WTC11 (cell line): ENCODE results near the gene NCBP3. TPM values are rescaled to one million over a fixed set of nuclear protein-coding genes. Genes with fewer than 3 reads are reported as not detected.

ENCODE experiments used
- ATAC-seq: fragments of 200-7000 bp; cut with Tn5 transposase; 2 replicates; pipeline ENCODE4 v1.10.0; 2021; ENCODE audit warnings: mild to moderate bottlenecking, moderate library complexity
- CTCF ChIA-PET: fragments of 300-600 bp; sonication (Branson Sonifier 250); formaldehyde crosslinking; loops from one replicate; lab custom pipeline; 2021; ENCODE audit warnings: antibody characterized with exemption; lab: Charles Lee
- POLR2A ChIA-PET: fragments of 350-600 bp; sonication (Branson Sonifier 250); formaldehyde crosslinking; loops from one replicate; lab custom pipeline; 2021; ENCODE audit warnings: antibody characterized with exemption; lab: Charles Lee
- DNase-seq: peaks from one replicate; pipeline ENCODE4 v3.0.0; 2021; ENCODE audit warnings: low spot score
- H3K27ac Mint-ChIP-seq: 2 replicates; pipeline ENCODE4 v1.8.0; 2021; ENCODE audit warnings: mixed read lengths
- H3K27me3 Mint-ChIP-seq: 2 replicates; pipeline ENCODE4 v1.8.0; 2021; ENCODE audit warnings: low read depth, mild to moderate bottlenecking, moderate library complexity, mixed read lengths
- H3K36me3 Mint-ChIP-seq: 2 replicates; pipeline ENCODE4 v1.8.0; 2021; ENCODE audit warnings: mixed read lengths
- H3K4me1 Mint-ChIP-seq: 2 replicates; pipeline ENCODE4 v1.8.0; 2022; ENCODE audit warnings: mixed read lengths
- H3K4me3 Mint-ChIP-seq: 2 replicates; pipeline ENCODE4 v1.8.0; 2021; ENCODE audit warnings: mild to moderate bottlenecking, moderate library complexity, mixed read lengths
- H3K9me3 Mint-ChIP-seq: 2 replicates; pipeline ENCODE4 v1.8.0; 2021; ENCODE audit warnings: mixed read lengths
- ATF1 ChIP-seq: sonication (generic); formaldehyde crosslinking; IDR thresholded peaks from 2 replicates; pipeline ENCODE4 v1.8.1; 2023; ENCODE audit warnings: mild to moderate bottlenecking, moderate library complexity, missing genetic modification reagents
- MXD4 ChIP-seq: fragments of 250-450 bp; sonication (Bioruptor Pico); IDR thresholded peaks from 2 replicates; pipeline ENCODE4 v1.8.0; 2021; ENCODE audit warnings: mild to moderate bottlenecking, moderate library complexity, borderline replicate concordance
- NFATC4 ChIP-seq: fragments of 250-450 bp; sonication (Bioruptor Pico); IDR thresholded peaks from 2 replicates; pipeline ENCODE4 v1.9.0; 2021; ENCODE audit warnings: mild to moderate bottlenecking
- NFYB ChIP-seq: sonication (generic); formaldehyde crosslinking; conservative IDR thresholded peaks from 2 replicates; pipeline ENCODE4 v1.8.0; 2022; ENCODE audit warnings: low read depth, missing genetic modification reagents
- NR3C1 ChIP-seq: sonication (generic); formaldehyde crosslinking; conservative IDR thresholded peaks from 2 replicates; pipeline ENCODE4 v1.8.1; 2023; ENCODE audit warnings: low read depth, mild to moderate bottlenecking, missing genetic modification reagents
- TP53 ChIP-seq: sonication (generic); formaldehyde crosslinking; IDR thresholded peaks from 2 replicates; pipeline ENCODE4 v1.8.1; 2023; ENCODE audit warnings: mild to moderate bottlenecking, missing genetic modification reagents
- ZNF121 ChIP-seq: sonication (generic); formaldehyde crosslinking; IDR thresholded peaks from 2 replicates; pipeline ENCODE4 v1.8.0; 2023; ENCODE audit warnings: missing genetic modification reagents
- ZNF138 ChIP-seq: sonication (generic); formaldehyde crosslinking; conservative IDR thresholded peaks from 2 replicates; pipeline ENCODE4 v1.8.1; 2022; ENCODE audit warnings: mild to moderate bottlenecking, moderate library complexity, missing genetic modification reagents
- ZNF232 ChIP-seq: sonication (generic); formaldehyde crosslinking; IDR thresholded peaks from 2 replicates; pipeline ENCODE4 v1.8.0; 2022; ENCODE audit warnings: mild to moderate bottlenecking, missing genetic modification reagents
- ZNF416 ChIP-seq: fragments of 250-450 bp; sonication (Bioruptor Pico); IDR thresholded peaks from 2 replicates; pipeline ENCODE4 v1.9.0; 2021; ENCODE audit warnings: mild to moderate bottlenecking, inconsistent platforms
- total RNA-seq: library from RNA; stranded (reverse); gene quantifications from 3 replicates; pipeline ENCODE4 v1.2.3, GENCODE V29; 2021
- TF ChIP-seq, protein P1 (sequence below): sonication (generic); formaldehyde crosslinking; IDR thresholded peaks from 2 replicates; pipeline ENCODE4 v1.8.1; 2023; ENCODE audit warnings: mild to moderate bottlenecking, missing genetic modification reagents
- TF ChIP-seq, protein P2 (sequence below): sonication (generic); formaldehyde crosslinking; IDR thresholded peaks from 2 replicates; pipeline ENCODE4 v1.8.1; 2023; ENCODE audit warnings: mild to moderate bottlenecking, missing genetic modification reagents, moderate library complexity
- TF ChIP-seq, protein P3 (sequence below): sonication (generic); formaldehyde crosslinking; IDR thresholded peaks from 2 replicates; pipeline ENCODE4 v1.8.0; 2022; ENCODE audit warnings: mild to moderate bottlenecking, missing genetic modification reagents
- TF ChIP-seq, protein P4 (sequence below): sonication (generic); formaldehyde crosslinking; IDR thresholded peaks from 2 replicates; pipeline ENCODE4 v1.8.1; 2023; ENCODE audit warnings: mild to moderate bottlenecking, missing genetic modification reagents

NCBP3 gene
- total RNA-seq, 1 experiment from 2014 or later = 48.7 TPM

DNA sequence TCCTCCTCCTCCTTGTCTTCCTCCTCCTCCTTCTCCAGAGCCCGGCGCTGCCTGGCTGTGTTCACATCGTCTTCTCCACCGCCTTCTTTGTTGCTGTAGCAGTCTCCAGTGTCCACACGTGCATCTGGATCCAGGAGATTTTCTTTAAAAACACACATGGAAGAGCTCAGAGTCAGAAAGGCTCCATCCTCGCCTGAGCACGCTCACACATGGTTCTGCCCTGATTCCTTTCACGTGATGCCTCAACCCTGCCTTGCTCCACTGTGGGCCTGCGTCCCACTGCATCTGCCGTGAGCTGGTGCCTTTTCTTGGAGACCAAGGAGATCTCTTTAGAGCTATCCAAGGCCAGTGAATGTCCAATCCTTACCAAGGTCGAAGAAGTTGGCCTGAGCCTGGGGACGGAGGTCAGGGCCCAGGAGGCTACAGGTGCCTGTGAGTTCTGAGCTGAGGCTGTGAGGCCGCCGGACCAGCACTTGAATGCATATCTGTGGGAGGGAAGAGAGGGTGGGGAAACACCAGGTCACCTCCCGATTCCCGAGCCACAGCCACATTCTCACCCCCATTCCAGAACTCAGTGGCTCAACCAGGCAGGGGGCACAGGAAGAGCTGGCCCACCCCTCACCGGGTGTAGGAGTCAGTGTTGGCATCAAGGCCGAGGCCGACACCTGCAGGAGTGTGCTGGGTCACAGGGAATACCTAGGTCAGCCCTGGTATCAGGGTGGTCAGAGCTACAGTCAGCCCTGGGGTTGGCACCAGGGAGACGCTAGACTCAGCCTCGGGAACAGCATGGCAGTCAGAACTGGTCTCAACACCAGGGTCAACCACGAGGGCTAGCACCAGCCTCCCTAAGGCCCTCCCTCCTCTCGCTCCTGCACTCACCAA lies 84.8 kb downstream of the NCBP3 start (continued):
- no peak for TF ChIP-seq NFYB (CRISPR knock-in tag)
- no peak for TF ChIP-seq MXD4 (CRISPR knock-in tag)
- TF ChIP-seq, protein P1, sequence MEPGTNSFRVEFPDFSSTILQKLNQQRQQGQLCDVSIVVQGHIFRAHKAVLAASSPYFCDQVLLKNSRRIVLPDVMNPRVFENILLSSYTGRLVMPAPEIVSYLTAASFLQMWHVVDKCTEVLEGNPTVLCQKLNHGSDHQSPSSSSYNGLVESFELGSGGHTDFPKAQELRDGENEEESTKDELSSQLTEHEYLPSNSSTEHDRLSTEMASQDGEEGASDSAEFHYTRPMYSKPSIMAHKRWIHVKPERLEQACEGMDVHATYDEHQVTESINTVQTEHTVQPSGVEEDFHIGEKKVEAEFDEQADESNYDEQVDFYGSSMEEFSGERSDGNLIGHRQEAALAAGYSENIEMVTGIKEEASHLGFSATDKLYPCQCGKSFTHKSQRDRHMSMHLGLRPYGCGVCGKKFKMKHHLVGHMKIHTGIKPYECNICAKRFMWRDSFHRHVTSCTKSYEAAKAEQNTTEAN (CRISPR knock-in tag) = no peak
- no peak for TF ChIP-seq ZNF232 (CRISPR knock-in tag)

DNA sequence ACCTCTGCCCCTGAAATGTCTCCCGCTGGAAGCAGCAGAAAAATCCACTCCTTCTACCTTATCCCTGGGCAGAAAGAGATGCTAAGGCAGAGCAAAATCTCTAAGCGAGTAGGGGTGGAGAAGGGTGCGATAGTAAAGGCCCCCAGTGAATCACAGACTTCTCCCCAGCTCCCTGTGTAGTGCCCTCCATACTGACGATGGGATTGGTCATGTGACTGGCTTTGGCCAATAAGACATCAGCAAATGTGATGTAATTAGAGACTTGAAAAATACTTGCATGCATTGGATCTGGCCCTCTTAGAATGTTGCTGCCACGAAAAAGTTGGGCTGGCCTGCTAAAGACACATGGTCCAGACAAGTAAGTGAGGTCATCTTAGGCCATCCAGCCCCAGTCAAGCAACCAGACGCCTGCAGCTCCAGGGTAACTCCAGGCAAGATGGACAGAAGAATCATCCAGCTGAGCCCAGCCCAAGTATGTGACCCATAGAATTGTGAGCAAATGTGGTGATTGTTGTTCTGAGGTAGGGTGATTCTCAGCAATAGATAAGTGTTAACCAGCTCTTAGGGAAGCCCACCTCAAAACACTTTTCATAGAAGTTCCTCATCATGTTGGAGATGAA lies 86.3 kb downstream of the NCBP3 start:
- TF ChIP-seq ZNF138 = no peak
- TF ChIP-seq, protein P2, sequence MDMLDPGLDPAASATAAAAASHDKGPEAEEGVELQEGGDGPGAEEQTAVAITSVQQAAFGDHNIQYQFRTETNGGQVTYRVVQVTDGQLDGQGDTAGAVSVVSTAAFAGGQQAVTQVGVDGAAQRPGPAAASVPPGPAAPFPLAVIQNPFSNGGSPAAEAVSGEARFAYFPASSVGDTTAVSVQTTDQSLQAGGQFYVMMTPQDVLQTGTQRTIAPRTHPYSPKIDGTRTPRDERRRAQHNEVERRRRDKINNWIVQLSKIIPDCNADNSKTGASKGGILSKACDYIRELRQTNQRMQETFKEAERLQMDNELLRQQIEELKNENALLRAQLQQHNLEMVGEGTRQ = peak; percentile 50
- no peak for TF ChIP-seq NFATC4 (CRISPR knock-in tag)
- no peak for DNase-seq
- H3K36me3 Mint-ChIP-seq = peaks cover 15% of the 10 kb centered on the region
- ATAC-seq = no peak
- POLR2A ChIA-PET = no interaction called here
- H3K4me3 Mint-ChIP-seq = no peak overlapping the region
- H3K9me3 Mint-ChIP-seq = peaks cover 17% of the 10 kb centered on the region
- H3K27me3 Mint-ChIP-seq = peaks cover 3% of the 10 kb centered on the region
- CTCF ChIA-PET = interaction anchor here (0.5 to 7.5 kb wide), 3 partner anchors 21 to 1002 kb away, joined by 3 to 45 read pairs (median 7); no protein-coding TSS in a partner anchor
- peaks cover 3% of the 10 kb centered on the region; the same call in 1 of the 2 replicates for H3K4me1 Mint-ChIP-seq
- no peak overlapping the region for H3K27ac Mint-ChIP-seq

DNA sequence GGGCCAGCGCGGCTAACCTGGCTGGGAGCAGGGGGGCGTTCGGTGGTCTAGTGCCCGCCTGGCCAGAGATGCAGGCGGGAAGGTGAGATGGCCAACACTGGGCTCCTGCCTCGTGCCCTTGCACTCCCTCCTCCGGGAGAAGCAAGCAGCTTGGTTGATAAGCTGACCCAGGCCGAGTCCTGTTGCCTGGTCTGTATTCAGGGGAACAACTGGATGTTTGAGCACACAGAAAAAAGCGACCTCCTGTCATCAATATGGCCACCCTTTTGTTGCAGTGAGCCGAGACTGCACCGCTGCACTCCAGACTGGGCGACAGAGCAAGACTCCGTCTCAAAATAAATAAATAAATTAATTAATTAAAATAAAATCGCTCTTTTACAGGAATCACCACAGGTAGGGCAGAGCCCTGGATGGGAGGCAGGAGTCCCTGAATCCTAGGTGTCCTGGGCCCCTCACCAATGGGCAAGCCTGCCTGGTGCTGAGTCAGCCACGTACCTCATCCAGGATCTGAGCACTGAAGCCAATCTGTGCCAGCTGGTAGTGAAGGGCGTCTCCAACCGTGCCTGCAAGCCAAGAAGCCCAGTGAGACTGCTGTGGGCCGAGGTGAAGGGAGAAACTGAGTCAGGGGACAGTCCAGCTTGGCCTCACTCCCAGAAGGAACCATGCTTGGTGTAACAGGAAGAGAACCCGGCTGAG lies 90.6 kb downstream of the NCBP3 start:
- peak overlapping the region; percentile 90 for H3K27ac Mint-ChIP-seq
- no peak for ATAC-seq
- H3K4me3 Mint-ChIP-seq = peak overlapping the region; percentile 64
- H3K4me1 Mint-ChIP-seq = peaks cover 15% of the 10 kb centered on the region
- no peak for DNase-seq
- peaks cover 12% of the 10 kb centered on the region for H3K9me3 Mint-ChIP-seq
- peaks cover 11% of the 10 kb centered on the region for H3K36me3 Mint-ChIP-seq
- H3K27me3 Mint-ChIP-seq = peaks cover 3% of the 10 kb centered on the region
- POLR2A ChIA-PET = interaction anchor here (0.9 to 1.5 kb wide), 3 partner anchors 8 to 91 kb away, joined by 4 to 8 read pairs (median 4); partner anchors contain the start of genes HASPIN and NCBP3
- TF ChIP-seq, protein P3, sequence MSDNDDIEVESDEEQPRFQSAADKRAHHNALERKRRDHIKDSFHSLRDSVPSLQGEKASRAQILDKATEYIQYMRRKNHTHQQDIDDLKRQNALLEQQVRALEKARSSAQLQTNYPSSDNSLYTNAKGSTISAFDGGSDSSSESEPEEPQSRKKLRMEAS (CRISPR knock-in tag) = peak; percentile 25; the same call in 1 of the 2 replicates
- TF ChIP-seq, protein P4, sequence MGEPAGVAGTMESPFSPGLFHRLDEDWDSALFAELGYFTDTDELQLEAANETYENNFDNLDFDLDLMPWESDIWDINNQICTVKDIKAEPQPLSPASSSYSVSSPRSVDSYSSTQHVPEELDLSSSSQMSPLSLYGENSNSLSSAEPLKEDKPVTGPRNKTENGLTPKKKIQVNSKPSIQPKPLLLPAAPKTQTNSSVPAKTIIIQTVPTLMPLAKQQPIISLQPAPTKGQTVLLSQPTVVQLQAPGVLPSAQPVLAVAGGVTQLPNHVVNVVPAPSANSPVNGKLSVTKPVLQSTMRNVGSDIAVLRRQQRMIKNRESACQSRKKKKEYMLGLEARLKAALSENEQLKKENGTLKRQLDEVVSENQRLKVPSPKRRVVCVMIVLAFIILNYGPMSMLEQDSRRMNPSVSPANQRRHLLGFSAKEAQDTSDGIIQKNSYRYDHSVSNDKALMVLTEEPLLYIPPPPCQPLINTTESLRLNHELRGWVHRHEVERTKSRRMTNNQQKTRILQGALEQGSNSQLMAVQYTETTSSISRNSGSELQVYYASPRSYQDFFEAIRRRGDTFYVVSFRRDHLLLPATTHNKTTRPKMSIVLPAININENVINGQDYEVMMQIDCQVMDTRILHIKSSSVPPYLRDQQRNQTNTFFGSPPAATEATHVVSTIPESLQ (CRISPR knock-in tag) = no peak
- TF ChIP-seq NR3C1 (CRISPR knock-in tag) (0 out of 2 replicates have a peak, but pooled peaks have one; percentile 66), ZNF121 (CRISPR knock-in tag) (peak; percentile 91; the same call in 1 of the 2 replicates), ZNF416 (CRISPR knock-in tag) (peak; percentile 48; the same call in 1 of the 2 replicates), ATF1 (CRISPR knock-in tag) (no peak), TP53 (CRISPR knock-in tag) (0 out of 2 replicates have a peak, but pooled peaks have one; percentile 69)
- CTCF ChIA-PET = interaction anchor here (0.6 to 10.0 kb wide), 12 partner anchors 17 to 1697 kb away, joined by 3 to 117 read pairs (median 4); partner anchors contain the start of gene NCBP3
